Activated CD4-positive, alpha-beta memory T cell treated with anti-CD3 and anti-CD28 coated beads, Interleukin-2, amount 10 ng/mL, durations not matched to agents 7 days and 5 days (primary cell): ENCODE data around the gene SYNE1. TPM values are rescaled to one million over a fixed set of nuclear protein-coding genes. Genes with fewer than 3 reads are reported as not detected.

Experiments
- CTCF ChIA-PET: fragments of 350-600 bp; sonication (Branson Sonifier 250); formaldehyde crosslinking; loops from one replicate; lab custom pipeline; 2021; ENCODE audit warnings: antibody characterized with exemption, inconsistent platforms; lab: Charles Lee
- POLR2A ChIA-PET: fragments of 350-600 bp; sonication (Branson Sonifier 250); formaldehyde crosslinking; loops from one replicate; lab custom pipeline; 2021; ENCODE audit warnings: antibody characterized with exemption; lab: Charles Lee
- DNase-seq: peaks from one replicate; pipeline ENCODE4 v3.0.0-alpha.2; 2020
- H3K27ac Mint-ChIP-seq: one replicate; pipeline ENCODE4 v1.8.0; 2021; ENCODE audit warnings: mild to moderate bottlenecking, mixed read lengths
- H3K27me3 Mint-ChIP-seq: one replicate; pipeline ENCODE4 v1.8.0; 2021; ENCODE audit warnings: mixed read lengths
- H3K36me3 Mint-ChIP-seq: one replicate; pipeline ENCODE4 v1.8.0; 2021; ENCODE audit warnings: low read depth, mixed read lengths
- H3K4me1 Mint-ChIP-seq: one replicate; pipeline ENCODE4 v1.8.0; 2021; ENCODE audit warnings: mixed read lengths
- H3K4me3 Mint-ChIP-seq: one replicate; pipeline ENCODE4 v1.8.0; 2021; ENCODE audit warnings: mild to moderate bottlenecking, mixed read lengths
- H3K9me3 Mint-ChIP-seq: one replicate; pipeline ENCODE4 v1.8.0; 2021; ENCODE audit warnings: mixed read lengths
- total RNA-seq, 2 experiments: library from RNA; stranded (reverse); gene quantifications; one replicate each; pipeline ENCODE4 v1.2.3, GENCODE V29; 2021

The SYNE1 gene
- total RNA-seq, 2 experiments from 2014 or later: 85.5 to 86.8 TPM

- Mint-ChIP-seq H3K27ac (no peak overlapping the region), H3K27me3 (peaks cover 16% of the 10 kb centered on the region)
Observed at GRCh38 chr6:152318278-152318677, 318.9 kb downstream of the SYNE1 start.

DNA sequence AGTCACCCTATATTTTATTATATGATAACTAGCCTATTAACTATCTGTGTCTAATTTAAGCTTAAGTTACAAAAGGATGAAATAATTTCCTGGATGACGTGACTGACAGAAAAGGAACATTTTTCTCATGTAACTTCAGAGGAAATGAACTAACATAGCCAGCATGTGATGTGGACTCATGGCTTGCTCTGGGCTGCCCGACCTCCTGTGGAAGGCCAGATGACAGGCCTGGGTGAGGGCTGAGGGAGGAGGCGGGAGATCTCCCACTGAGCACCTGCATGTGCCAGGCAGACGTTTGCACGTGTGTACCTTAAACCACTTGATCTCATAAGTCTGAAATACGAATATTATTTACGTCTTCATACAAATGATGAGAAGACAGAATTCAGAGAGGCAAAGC is 321.1 kb downstream of the SYNE1 start:
- no peaks in the 10 kb centered on the region for H3K4me1 Mint-ChIP-seq
- no peak overlapping the region for H3K27ac Mint-ChIP-seq
- ChIA-PET POLR2A (interaction anchor here (2.3 kb wide), 1 partner anchor 14 kb away, joined by 10 read pairs; no protein-coding TSS in a partner anchor), CTCF (interaction anchor here (1.3 to 2.7 kb wide), 2 partner anchors 14 to 22 kb away, joined by 7 to 13 read pairs; no protein-coding TSS in a partner anchor)
- no peaks in the 10 kb centered on the region for H3K9me3 Mint-ChIP-seq
- H3K27me3 Mint-ChIP-seq: peaks cover 12% of the 10 kb centered on the region
- H3K4me3 Mint-ChIP-seq: no peak overlapping the region
- DNase-seq: no peak
- H3K36me3 Mint-ChIP-seq: no peaks in the 10 kb centered on the region

More at GRCh38 chr6:152318278-152318677, 318.9 kb downstream of the SYNE1 start:
- ChIA-PET CTCF (interaction anchor here (1.1 kb wide), 1 partner anchor 20 kb away, joined by 3 read pairs; no protein-coding TSS in a partner anchor), POLR2A (interaction anchor here (1.2 kb wide), 1 partner anchor 16 kb away, joined by 3 read pairs; no protein-coding TSS in a partner anchor)
- H3K36me3 Mint-ChIP-seq: no peaks in the 10 kb centered on the region
- no peaks in the 10 kb centered on the region for H3K4me1 Mint-ChIP-seq
- no peak for DNase-seq
- H3K4me3 Mint-ChIP-seq: no peak overlapping the region
- no peaks in the 10 kb centered on the region for H3K9me3 Mint-ChIP-seq

GRCh38 chr6:152314483-152314832 is 322.7 kb downstream of the SYNE1 start:
- peaks cover 11% of the 10 kb centered on the region for H3K4me1 Mint-ChIP-seq
- H3K4me3 Mint-ChIP-seq: no peak overlapping the region
- H3K27me3 Mint-ChIP-seq: peaks cover 3% of the 10 kb centered on the region
- CTCF ChIA-PET: no interaction called here
- no peaks in the 10 kb centered on the region for H3K9me3 Mint-ChIP-seq
- POLR2A ChIA-PET: interaction anchor here (2.3 kb wide), 1 partner anchor 13 kb away, joined by 10 read pairs; no protein-coding TSS in a partner anchor
- H3K36me3 Mint-ChIP-seq: no peaks in the 10 kb centered on the region
- H3K27ac Mint-ChIP-seq: no peak overlapping the region
- no peak for DNase-seq

- Mint-ChIP-seq H3K36me3 (no peaks in the 10 kb centered on the region), H3K27ac (no peak overlapping the region), H3K27me3 (no peaks in the 10 kb centered on the region), H3K4me3 (no peak overlapping the region), H3K4me1 (peaks cover 16% of the 10 kb centered on the region), H3K9me3 (no peaks in the 10 kb centered on the region)
- DNase-seq: no peak
- CTCF ChIA-PET: no interaction called here
- POLR2A ChIA-PET: no interaction called here
Observed at GRCh38 chr6:152313542-152314482, 323.4 kb downstream of the SYNE1 start.

DNA sequence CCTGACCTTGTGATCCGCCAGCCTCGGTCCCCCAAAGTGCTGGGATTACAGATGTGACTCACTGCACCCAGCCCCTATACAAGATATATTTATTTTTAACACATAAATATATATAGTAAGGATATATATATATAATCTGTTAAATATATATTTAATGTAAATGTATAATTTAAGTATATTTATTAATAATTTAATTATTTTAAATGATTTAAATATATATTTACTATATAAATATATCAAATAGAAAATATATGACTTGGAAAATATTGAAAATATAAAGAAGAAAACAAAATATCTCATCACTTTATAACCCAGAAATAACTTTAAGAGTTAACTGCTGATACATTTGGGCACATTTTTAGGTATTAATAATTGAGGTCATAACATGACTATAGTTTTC is 324.7 kb downstream of the SYNE1 start:
- H3K9me3 Mint-ChIP-seq: no peaks in the 10 kb centered on the region
- no peaks in the 10 kb centered on the region for H3K36me3 Mint-ChIP-seq
- POLR2A ChIA-PET: no interaction called here
- CTCF ChIA-PET: no interaction called here
- no peak overlapping the region for H3K27ac Mint-ChIP-seq
- H3K4me1 Mint-ChIP-seq: peaks cover 23% of the 10 kb centered on the region
- no peaks in the 10 kb centered on the region for H3K27me3 Mint-ChIP-seq
- H3K4me3 Mint-ChIP-seq: no peak overlapping the region
- DNase-seq: no peak

DNA sequence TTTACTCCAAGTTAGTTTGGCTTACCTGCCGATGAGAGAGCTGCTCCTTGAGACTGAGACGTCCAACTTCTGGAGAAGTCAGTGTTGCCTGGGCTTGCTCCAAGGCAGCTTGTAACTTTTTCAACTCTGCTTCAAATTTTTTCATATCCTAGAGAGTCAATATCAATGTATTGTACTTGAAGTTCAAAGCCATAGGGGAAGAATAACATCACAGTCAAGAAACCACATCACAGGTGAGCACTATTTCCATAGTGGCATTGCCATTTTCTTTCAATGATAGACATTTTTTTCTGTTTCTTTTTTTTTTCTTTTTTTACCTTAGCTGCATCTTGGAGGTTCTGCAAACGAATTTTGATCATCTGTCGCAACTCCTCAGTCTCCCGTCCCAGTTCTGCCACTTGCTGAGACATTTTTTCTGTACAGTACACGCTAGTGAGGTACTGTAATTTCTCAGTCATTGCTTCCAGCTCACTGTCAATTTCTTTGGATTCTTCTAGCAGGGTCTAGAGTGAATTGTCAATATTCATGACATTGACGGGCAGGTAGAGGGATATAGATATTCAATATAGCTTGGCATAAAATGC is 326.7 kb downstream of the SYNE1 start:
- no peaks in the 10 kb centered on the region for H3K36me3 Mint-ChIP-seq
- peaks cover 23% of the 10 kb centered on the region for H3K4me1 Mint-ChIP-seq
- POLR2A ChIA-PET: interaction anchor here (1.0 to 1.8 kb wide), 4 partner anchors 9 to 139 kb away, joined by 3 to 12 read pairs (median 4); no protein-coding TSS in a partner anchor
- no peaks in the 10 kb centered on the region for H3K27me3 Mint-ChIP-seq
- H3K9me3 Mint-ChIP-seq: no peaks in the 10 kb centered on the region
- no peak overlapping the region for H3K27ac Mint-ChIP-seq
- no peak overlapping the region for H3K4me3 Mint-ChIP-seq
- CTCF ChIA-PET: interaction anchor here (1.1 to 2.5 kb wide), 3 partner anchors 25 to 46 kb away, joined by 3 to 11 read pairs (median 3); no protein-coding TSS in a partner anchor
- no peak for DNase-seq

DNA sequence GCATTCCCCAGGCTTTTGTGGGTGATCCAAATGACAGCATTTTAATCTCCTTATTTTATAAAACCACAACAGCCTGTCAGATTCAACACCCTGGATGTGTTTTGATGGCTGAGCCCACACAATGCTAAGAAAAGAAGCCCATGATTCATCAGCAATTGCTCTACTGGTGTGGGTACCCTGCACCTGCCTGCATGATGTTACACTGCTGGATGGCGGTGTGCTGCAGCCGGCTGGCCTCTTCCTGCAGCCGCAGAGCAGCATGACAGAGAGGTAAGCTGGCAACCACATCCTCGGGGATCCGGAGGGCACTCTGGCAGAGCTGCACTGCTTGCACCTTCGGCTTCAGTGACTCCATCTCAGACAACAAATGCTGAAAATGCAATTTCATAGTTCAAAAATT is 327.5 kb downstream of the SYNE1 start:
- ChIA-PET CTCF (interaction anchor here (1.1 to 2.5 kb wide), 3 partner anchors 26 to 47 kb away, joined by 3 to 11 read pairs (median 3); no protein-coding TSS in a partner anchor), POLR2A (interaction anchor here (0.7 to 1.8 kb wide), 5 partner anchors 8 to 224 kb away, joined by 3 to 12 read pairs (median 4); no protein-coding TSS in a partner anchor)
- H3K27ac Mint-ChIP-seq: no peak overlapping the region
- H3K4me1 Mint-ChIP-seq: peaks cover 23% of the 10 kb centered on the region
- peak; percentile 83 for DNase-seq
- H3K4me3 Mint-ChIP-seq: no peak overlapping the region
- H3K36me3 Mint-ChIP-seq: no peaks in the 10 kb centered on the region
- H3K9me3 Mint-ChIP-seq: no peaks in the 10 kb centered on the region
- H3K27me3 Mint-ChIP-seq: no peaks in the 10 kb centered on the region

DNA sequence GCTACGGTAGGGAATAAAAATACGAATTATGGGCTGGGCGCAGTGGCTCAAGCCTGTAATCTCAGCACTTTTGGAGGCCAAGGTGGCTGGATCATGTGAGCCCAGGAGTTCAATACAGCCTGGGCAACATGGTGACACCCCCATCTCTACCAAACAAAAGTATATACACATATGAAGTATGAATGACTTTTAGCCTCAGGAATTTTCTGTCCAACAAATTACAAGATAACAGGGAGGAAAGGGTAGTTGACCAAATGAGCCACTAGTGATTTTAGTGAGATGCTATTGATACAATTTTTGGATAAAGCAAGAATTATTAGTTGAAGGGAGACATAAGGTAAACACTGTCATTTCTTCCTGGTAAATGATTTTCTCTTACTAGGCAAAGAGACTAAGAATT is 328.2 kb downstream of the SYNE1 start:
- Mint-ChIP-seq H3K27me3 (no peaks in the 10 kb centered on the region), H3K27ac (no peak overlapping the region), H3K36me3 (no peaks in the 10 kb centered on the region), H3K9me3 (no peaks in the 10 kb centered on the region), H3K4me1 (peaks cover 23% of the 10 kb centered on the region), H3K4me3 (no peak overlapping the region)
- ChIA-PET POLR2A (interaction anchor here (1.0 kb wide), 1 partner anchor 10 kb away, joined by 3 read pairs; no protein-coding TSS in a partner anchor), CTCF (interaction anchor here (2.5 kb wide), 1 partner anchor 29 kb away, joined by 11 read pairs; no protein-coding TSS in a partner anchor)
- no peak for DNase-seq

DNA sequence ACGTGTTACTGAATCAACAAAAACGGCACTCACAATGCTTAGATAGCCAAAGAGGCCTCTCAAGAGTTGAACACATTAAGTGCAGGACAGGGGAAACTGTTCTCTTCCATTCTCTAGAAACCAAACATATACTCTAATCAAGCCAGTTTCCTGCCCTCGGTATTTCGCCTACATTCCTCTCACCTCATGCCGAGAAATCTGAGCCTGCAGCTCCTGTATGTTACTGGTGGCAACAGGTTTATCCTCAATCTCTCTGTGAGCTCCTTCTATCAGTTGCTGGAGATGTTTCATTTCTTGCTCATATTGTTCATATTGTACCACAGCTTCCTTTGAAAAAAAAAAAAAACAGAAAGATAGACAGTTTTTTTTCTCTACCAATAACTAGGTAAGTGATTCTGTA is 328.9 kb downstream of the SYNE1 start:
- H3K36me3 Mint-ChIP-seq: no peaks in the 10 kb centered on the region
- DNase-seq: no peak
- ChIA-PET POLR2A (no interaction called here), CTCF (no interaction called here)
- H3K27ac Mint-ChIP-seq: no peak overlapping the region
- no peaks in the 10 kb centered on the region for H3K27me3 Mint-ChIP-seq
- H3K4me1 Mint-ChIP-seq: peaks cover 23% of the 10 kb centered on the region
- no peaks in the 10 kb centered on the region for H3K9me3 Mint-ChIP-seq
- H3K4me3 Mint-ChIP-seq: no peak overlapping the region

- H3K27me3 Mint-ChIP-seq: no peaks in the 10 kb centered on the region
- ChIA-PET CTCF (interaction anchor here (1.2 to 2.0 kb wide), 2 partner anchors 10 to 30 kb away, joined by 3 to 5 read pairs; no protein-coding TSS in a partner anchor), POLR2A (no interaction called here)
- no peaks in the 10 kb centered on the region for H3K36me3 Mint-ChIP-seq
- DNase-seq: no peak
- peaks cover 30% of the 10 kb centered on the region for H3K4me1 Mint-ChIP-seq
- H3K27ac Mint-ChIP-seq: no peak overlapping the region
- no peaks in the 10 kb centered on the region for H3K9me3 Mint-ChIP-seq
- H3K4me3 Mint-ChIP-seq: no peak overlapping the region
Observed at GRCh38 chr6:152305672-152306071, 331.5 kb downstream of the SYNE1 start.

GRCh38 chr6:152301765-152302568 is 335.2 kb downstream of the SYNE1 start:
- Mint-ChIP-seq H3K36me3 (no peaks in the 10 kb centered on the region), H3K4me1 (peaks cover 30% of the 10 kb centered on the region), H3K27ac (peak overlapping the region; percentile 97), H3K27me3 (no peaks in the 10 kb centered on the region), H3K4me3 (peak overlapping the region; percentile 95), H3K9me3 (no peaks in the 10 kb centered on the region)
- peak; percentile 92 for DNase-seq
- CTCF ChIA-PET: interaction anchor here (0.8 to 3.9 kb wide), 14 partner anchors 9 to 896 kb away, joined by 3 to 46 read pairs (median 5); no protein-coding TSS in a partner anchor
- POLR2A ChIA-PET: interaction anchor here (0.8 to 2.2 kb wide), 18 partner anchors 9 to 912 kb away, joined by 3 to 27 read pairs (median 8); partner anchors contain the start of genes FBXO5 and RMND1
